Embryonic facial prominence (tissue), 1 donor: ENCODE measurements around the gene SOHLH1.

Experiments
- DNase-seq: peaks from one replicate; pipeline ENCODE4 v3.0.0-alpha.2; 2016; ENCODE audit errors: extremely low spot score

SOHLH1 gene

DNA sequence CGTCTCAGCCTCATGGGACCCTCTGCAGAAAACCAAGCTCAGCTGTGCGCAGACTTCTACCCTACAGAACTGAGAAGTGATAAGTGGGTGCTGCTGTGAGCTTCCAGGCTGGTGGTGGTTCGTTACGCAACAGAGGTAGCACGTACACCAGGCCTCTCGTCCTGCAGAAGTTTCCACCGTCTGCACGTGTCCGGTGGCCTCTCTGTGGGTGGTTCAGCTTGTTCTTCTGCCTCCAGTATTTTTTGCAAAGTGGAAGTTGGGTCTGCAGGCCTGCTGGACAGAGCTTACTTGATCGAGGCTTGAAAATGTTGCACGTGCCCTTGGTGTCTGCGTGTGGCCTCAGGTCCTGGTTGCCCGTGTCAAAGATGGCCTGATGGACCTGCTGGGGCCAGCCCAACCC, 30.2 kb upstream of the SOHLH1 start:
- DNase-seq = no peak

DNA sequence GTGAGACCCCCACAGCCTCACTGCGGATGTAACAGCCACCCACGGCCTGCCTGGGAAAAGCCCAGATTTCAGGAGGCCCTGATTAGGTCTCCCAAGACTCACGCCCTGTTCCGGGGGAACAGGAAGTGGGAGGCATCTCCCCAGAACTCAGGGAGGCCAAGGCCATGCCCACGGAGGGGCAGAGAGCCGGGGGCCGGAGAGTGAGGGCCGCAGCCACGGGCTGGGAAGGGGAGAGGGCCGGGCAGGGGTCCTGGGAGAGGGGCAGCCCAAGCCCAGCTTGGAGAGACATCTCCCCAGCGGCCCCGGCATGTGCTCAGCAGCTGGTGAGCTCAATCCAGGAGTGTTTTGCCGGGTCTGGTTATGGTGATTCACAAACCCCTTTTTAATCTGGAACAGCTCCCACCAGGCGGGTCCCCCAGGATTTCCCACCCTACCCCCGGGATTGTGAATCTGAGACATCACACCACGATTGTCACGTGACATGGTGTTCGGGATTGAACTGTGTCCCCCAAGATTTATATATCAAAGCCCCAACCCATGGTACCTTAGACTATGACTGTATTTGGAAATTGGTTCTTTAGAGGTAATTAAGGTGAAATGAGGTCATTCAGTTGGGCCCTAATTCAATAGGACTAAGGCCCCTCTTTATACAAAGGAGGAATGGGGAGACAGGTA, 29.3 kb upstream of the SOHLH1 start:
- DNase-seq = no peak

DNA sequence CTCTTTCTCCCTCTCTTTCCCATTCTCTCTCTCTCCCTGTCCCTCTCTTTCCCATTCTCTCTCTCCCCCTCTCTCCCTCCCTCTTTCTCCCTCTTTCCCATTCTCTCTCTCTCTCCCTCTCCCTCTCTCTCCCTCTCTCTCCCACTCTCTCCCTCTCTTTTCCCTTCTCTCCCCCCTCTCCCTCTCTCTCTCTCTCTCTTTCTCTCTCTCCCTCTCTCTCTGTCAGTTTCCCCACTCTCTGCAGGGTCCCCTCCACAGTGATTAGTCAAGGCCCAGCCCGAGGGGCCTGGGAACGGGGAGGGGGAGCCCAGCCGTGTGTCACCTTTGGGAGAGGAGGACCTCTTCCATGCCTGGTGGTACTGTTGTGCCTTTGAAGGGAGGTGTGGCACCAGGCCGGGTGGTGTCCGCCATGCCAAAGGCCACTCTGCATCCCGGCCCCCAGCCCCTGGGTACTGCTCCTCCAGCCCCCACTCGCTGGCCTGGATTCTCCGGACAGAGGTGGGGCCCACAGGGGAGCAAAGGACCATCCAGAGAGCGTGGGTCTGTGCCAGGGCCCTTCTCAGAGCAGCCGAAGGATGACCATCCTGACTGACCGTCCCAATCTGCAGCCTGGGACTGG, 28.1 kb upstream of the SOHLH1 start:
- no peak for DNase-seq

DNA sequence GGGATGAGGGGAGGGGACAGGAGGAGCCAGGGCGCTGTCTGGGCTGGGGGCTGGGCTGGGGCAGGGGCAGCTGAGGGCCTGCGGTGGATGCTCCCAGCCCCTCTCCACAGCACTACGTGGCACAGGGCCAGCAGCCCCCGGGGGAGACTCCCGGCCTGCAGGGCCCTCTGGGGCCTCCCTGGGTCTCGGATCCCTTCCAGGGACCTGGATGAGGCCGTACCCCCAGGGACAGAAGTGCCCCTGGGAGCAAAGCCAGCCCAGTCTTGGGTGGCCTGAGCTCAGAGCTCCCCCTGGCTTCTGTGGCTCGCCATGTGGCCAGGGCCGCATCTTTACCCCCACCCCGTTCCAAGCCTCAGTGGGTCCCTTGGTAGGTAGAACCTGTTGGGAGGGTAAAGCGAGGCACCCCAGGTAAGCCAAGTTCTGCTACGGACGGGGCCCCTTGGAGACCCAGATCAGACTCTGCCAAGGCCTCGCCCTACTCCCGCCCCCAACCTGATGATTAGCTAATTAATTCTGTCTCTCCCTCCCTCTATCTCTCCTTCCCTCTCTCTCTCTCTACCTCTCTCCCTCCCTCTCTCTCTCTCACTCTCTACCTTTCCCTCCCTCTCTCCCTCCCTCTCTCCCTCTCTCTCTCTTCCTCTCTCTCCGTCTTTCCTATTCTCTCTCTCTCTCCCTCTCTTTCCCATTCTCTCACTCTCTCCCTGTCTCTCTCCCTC, 27.0 kb upstream of the SOHLH1 start:
- DNase-seq = no peak

DNA sequence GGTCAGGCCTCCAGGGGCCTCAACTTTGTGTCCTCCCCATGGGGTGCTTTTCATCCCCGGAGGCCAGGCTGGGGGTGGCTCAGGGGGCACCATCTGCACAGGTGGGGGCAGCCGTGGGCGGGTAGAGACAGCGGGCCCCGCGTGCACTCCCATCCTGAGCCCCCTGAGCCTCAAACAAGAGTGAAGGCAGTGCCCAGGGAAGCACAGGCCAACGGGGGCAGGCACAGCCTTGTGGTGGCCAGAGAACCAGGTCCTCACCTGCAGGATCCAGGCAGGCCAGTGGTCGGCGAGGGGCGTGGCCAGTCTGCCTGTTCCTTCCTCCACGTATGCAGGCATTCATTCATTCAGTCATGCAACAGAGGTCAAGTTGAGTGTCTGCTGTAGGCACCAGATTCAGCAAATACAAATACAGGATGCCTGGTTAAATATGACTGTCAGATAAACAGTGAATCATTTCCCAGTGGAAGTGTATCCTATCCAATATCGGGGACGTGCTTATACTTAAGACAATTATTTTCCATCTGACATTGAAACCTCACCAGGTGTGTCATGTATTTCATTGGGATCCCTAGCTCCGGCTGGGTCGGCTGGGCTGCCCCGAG, 25.0 kb upstream of the SOHLH1 start:
- no peak for DNase-seq

DNA sequence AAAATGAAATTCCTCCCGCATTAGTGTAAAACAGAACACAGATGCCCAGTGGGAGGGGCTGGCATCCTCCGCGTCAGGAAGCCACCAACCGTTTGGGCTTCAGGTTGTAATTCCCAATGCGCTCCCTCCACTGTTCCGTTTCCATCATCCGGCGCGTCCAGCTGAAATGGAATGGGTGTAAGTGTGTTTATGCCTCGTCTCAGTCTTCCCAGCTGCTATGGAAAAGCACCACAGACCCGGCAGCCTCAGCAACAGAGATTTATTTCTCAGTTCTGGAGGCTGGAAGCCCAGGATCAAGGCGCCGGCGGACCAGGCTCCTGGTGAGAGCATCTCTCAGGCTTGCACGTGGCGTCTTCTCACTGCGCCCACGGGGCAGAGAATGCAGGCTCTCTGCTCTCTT, 23.1 kb upstream of the SOHLH1 start:
- no peak for DNase-seq

DNA sequence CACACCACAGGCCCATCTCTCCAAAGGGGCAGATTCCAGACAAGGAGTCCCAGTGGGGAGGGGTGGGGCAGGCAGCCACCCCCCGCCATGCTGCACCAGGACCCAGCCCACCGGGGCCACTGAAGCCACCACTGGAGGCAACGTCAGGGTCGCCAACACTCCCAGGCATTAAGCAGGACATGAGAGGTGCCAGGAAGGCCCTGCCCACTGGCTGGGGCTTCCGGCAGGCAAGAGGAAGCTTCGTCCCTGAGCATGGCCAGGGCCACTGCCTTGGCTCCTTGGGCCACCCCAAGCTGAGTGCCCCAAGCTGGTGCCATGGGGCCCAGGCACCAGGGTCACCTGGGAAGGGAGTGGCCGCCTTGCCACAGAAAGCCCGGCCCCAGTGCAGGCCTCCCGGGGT, 20.2 kb upstream of the SOHLH1 start:
- no peak for DNase-seq

DNA sequence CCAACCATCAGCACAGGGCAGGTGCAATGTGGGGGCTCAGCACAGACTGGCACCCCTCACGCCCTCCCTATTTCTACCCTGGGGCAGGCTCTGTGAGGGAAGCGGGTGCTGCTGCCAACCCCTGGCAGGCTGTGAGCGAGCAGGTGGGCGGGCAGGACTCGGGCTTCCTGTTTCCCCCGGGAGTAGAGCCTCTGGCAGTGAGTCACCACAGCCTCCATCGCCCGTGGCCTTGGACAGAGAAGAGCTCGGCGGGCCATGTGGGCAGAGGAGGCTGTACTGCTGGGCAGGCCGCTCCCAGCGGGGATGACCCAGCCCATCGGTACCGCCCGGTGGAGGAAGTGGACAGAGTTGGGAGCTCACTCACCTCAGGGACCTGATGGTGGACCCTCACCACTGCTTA, 19.3 kb upstream of the SOHLH1 start:
- DNase-seq = no peak

DNA sequence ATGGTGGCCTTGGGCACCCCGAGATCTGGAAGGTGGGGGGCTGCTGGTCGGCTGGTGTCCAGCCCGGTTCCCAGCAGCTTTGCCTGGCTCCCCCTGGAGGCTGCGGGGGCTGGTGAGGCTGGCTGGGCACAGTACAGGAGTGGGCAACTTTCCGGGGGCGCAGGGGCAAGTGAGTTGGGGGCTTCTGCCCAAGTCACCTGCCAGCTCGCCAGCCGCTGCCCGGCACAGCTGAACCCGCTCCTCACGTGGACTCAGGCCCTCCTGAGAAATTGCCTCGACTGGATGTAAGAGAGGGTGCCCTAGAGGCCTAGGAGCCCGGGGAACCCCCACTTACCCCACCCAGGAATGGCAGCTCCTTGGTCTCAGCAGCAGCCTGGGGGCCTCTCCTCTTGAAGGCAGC, 18.1 kb upstream of the SOHLH1 start:
- no peak for DNase-seq

DNA sequence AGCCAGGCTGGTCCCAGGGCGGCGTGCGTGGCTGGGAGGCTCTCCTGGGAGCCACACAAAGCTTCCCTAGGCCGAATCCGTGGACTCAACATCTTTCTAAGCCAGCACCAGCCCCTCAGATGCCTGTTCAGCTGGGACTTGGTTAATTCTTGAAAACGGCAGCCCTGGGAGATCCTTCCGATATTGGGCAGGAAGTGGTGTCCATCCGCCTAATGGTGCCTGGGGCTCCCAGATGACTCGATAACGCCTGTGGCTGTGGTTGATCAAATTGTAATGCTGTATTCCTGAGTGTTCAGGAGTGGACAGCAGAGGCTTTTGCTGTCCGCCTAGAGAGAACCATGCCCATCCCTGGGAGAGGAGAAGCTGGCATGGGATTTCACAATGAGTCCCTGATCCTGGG, 16.8 kb upstream of the SOHLH1 start:
- DNase-seq = no peak

DNA sequence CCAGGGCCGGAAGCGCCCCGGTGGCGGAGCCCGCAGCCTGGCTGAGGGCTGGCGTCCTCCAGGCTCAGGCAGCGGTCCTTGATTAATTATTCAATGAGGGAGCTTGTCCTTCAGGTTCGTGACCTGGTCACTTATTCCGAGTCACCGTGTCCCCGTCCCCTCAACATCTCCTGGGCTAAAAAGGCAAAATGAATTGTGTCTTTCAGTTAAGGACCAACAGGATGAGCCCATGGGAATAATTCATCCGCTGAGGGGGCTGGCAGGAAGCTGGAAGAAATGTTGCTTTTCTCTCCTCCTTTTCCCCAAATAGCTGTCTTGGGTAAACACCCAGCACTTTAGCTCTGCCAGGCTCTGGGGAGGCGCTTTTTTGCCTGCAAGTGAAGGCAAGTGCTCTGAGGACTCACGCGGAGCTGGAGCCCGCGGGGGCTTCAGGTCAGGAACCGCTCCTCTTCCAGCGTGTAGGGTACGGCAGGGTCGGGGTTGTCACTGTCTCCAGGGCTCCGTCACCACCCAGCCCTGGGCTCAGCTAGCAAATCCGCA, 15.8 kb upstream of the SOHLH1 start:
- no peak for DNase-seq

DNA sequence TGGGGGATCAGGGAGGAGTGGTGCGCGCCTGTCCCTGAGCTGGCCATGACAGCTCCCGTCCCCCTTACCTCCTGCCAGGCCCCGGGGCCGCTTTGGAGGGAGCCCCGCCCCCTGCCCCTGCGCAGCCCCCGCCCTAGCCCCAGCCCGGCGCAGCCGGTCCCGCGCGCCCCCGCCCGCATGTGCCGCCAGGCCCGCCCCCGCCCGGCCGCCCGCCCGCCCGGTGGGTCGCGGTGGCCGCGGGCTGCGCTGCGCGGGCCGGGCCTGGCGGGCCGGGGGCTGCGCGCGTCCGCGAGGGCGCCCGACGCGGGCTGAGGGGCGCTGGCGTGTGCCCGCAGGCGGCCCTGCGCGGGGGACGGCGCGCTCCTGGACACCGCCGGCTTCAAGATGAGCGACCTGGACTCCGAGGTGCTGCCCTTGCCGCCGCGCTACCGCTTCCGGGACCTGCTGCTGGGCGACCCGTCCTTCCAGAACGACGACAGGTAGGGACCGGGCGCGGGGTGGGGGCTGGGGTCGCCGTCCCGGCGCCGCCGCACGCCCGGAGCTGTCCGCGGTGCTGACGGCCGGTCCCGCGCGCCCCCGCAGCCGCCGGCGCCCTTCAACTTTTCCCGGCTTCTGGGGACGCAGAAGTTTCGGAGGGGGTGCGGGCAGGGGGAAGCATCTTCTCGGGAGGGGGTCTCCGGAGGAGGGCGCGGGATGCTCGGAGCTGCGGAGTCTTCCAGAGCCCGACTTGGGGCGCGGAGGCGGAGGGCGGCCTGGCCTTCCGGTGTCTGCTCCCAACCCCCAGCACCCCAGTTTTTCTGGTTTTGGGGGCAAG, 15.2 kb upstream of the SOHLH1 start:
- no peak for DNase-seq

DNA sequence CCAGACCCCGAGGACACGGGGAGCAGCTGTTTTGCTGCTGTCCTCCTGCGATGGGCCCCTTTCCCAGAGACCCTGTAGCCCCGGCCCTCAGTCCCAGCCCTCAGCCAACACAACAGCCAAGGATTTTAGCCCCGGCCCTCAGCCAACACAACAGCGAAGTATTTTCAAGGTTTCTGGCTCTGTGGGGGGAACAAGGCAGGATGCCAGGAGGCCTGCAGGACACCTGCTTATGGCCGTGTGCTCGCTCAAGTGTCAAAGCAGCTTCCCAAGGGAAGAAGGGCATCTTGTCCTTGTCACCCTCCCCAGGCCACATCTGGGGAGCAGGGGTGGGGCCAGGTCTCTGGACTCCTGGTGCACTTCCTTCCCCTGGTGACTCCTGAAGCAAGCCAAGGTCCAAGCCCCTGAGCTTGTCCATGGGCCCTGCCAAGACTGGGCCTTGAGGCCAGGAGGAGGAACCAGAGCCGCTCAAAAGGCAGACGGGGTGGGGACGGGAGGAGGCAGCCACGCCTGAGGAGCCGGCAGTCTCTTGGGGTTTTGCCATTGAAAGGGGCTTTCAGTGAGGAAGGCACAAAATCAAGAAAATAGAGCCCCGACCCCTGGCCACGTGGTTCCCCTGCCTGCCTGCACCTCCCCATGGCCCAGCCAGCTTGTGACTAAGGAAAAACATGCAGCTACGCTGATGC, 13.5 kb upstream of the SOHLH1 start:
- no peak for DNase-seq

DNA sequence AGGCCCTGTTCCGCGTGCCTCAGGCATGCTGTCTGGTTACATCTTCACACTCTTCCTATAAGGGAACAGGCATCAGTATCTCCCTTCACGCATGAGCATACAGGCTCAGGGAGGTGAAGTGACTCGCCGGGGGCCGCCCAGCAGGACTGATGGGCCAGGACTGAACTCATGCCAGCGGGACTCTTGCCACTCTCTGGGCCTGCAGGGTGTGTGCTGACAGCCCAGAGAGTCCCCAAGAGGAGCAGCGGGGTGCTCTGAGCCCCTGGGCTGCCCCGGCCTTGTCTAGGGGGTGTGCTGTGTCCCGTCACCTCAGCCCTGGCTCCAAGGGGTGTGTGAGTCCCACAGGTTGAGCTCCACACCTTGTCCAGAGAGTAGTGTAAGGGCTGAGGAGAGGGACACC, 12.6 kb upstream of the SOHLH1 start:
- no peak for DNase-seq

DNA sequence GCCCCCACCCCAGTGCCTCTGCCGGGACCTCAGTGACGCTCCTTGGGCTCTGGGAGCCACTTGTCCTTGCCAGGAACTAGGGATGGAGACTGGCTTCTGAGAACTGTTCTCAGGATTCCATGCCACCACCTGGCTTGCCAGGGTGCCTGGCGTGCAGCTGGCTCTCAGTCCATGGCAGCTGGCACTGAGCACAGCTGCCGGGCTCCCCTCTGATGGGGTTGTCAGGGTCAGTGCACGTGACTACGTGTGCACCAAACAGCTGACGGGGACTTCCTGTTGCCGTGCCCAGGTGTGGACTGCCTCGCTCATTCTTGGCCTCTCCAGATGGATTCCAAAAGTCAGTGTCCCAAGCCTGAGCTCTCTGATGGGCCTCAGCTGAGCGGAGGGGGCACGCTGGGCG, 12.1 kb upstream of the SOHLH1 start:
- no peak for DNase-seq

DNA sequence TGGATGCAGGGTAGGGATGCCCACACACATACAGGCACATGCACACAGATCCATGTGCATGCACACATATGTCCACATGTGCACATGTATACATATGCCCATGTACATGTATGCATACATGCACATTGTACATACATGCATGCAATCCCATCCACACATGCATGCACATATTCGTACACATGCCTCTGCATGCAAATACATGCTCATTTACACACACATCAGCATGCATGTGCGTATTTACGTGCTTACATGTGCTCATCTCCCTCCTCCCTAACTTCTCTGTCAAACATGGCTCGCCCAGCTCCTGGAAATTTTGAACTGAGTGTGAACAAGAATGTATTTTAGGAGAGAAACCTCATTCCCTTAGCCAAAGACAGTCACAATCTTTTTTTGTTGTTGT, 8.9 kb upstream of the SOHLH1 start:
- DNase-seq = no peak

DNA sequence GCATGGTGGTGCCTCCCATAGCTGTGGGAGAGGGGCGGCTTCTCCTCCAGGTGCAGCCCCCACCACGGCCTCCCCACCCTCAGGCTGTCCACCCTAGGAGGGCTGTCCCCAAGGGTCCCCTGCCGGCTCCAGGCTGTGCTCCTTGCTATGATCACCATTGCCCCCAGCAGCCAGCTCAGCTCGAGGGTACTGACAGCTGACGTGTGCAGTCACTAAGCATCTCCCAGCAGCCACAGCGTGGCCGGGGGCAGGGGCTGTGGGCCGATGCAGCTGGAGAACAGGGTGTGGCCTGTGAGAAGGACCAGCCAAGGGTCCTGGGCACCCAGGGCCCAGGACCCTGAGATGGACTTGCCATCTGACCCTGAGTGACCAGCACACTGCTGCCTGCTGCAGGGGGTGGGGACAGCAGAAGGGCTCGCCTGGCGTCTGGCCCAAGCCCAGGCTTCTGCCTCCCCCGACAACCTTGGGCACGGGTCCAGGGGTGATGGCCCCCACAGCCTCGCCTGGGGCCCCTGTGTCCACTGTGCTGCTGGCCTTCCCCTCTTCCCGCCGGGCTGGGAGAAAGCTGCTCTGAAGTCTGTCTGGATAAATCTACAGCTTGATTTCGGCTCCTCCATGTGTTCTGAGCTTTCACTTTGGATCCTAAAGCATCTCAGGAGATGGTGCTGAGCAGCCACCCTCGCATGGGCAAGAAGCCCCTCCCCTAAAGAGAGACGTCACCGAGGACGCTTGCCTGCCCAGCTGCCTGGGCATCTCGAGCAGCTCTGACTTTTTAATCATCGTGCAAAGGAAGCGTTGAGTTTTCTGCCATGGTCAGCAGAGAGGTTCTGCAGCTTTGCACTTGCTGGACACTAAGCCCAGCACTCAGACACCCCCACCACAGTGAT, 8.2 kb upstream of the SOHLH1 start:
- DNase-seq = no peak

DNA sequence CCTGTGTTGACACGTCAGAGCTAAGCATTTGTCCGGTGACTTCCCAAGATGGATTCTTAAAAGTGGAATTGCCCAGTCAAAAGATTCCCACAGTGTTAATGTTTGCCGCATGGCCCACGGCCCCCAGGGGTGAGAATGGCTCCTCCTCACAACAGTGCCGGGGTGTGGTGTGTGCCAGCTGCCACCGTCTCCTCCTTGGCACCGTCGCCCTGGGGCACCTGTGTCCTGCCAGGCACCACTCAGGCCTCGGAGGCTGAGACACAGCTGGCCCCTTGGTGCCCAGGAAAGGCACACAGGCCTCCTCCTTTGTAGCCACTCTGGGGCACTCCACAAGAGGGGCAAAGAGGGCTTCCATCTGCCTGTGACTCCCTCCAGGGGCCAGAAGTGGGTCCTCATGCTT, 7.0 kb upstream of the SOHLH1 start:
- no peak for DNase-seq

DNA sequence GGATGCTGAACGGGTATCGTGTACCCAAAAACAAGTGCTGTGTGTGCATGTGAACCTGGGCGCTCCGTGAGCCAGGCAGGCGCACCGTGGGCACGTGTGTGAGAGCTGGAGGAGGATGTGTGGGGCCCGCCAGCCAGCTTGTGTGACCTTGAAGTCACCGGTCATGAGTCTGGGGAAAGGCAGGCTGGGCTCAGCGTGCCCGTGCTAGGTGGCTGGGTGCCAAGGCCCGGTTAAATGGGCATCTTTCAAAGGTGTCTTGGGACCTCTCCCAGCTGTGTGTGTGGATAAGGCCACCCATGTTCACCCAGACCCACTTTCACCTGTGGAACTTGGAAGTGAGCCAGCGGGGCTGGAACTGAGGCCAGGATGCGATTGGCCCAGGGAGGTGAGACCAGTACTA, 6.1 kb upstream of the SOHLH1 start:
- no peak for DNase-seq

DNA sequence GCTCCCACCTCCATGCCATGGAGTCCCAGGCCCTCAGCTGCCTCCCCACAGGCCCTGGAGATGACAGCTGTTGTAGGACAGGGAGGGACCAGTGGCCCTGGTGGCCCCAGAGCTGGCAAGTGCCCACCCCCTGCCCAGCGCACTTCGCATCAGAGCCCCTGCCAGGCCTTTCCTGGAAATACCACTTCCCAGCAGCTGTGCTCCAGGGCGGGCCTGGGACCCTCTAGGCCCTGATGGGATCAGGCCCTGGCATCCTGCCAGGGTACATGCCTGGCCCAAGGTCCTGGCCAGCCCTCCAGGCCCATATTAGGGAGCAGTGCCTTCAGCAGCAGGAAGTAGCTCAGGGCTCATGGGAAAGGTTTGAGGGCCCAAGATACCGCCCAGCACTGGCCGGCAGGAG, 5.2 kb upstream of the SOHLH1 start:
- DNase-seq = no peak
